Stimulated activated CD4-positive, alpha-beta T cell treated with anti-CD3 and anti-CD28 coated beads, Interleukin-1b, Interleukin-23, amount 100 ng/mL, for 4 hours (primary cell): Measurements from ENCODE around the gene CDH5.
"Not testable (repeated sequence)": the region's sequence is repeated elsewhere in the genome, so short reads cannot be mapped to it uniquely, and the experiment has no call there.

Source experiments
- DNase-seq, 2 donors: peaks; one replicate each; pipeline ENCODE4 v3.0.0-alpha.2; 2020; ENCODE audit warnings: low read depth in 2 of 2

CDH5 gene

DNA sequence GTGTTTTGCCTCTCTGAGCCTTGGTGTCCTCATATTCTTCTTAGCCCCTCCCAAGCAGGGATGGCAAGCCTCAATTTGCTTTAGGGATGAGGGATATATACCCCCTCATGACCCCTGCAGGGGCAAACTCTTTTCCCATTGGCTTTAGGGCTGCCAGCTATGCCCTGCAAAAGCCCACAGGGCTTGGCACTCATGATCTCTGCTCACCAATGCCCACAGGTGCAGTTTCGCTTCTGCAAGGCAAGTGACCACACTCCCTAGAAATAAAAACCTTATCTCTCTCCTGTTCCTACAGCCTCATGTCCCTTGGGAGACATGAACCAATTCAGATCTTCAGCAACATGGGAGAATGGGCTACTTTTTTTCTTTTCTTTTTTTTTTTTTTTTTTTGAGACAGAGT, 69.4 kb downstream of the CDH5 start:
- DNase-seq, result no peak

GRCh38 chr16:66437391-66437945, 71.0 kb downstream of the CDH5 start:
- no peak for DNase-seq

GRCh38 chr16:66438536-66438935, 72.0 kb downstream of the CDH5 start:
- DNase-seq, result no peak

DNA sequence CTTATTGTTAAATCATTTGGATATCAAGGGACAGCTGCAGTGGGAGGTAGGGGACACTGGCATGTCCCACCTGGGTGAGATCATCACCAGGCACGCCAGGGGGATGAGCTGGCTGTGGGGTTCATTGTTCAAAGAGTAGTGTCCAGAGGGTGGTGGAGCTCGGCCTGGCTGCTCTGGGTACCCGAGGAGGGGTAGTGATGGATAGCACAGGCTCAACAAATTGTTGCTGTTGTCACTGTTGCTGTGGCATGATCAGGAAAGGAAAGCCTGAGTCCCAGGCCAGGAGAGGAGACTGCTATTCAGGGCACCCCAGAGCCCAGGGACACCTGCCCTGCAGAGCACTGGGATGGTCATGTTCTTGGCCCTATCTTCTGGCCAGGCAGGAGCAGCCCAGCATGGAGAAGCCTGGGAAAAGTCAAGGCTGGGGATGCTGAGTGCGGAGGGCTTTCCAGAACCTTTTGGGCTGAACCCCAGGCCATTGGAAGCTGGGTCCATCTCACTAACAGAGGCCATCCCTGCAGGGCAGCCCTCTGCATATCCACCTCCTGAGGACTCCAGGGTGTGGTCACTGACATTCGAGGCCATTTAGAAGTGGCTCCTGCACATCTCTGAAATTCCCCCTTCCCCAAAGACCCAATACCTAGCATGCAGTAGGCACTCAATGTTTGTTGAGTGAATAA, 72.7 kb downstream of the CDH5 start:
- no peak for DNase-seq

- no peak for DNase-seq
Observed at GRCh38 chr16:66440271-66440802, 73.8 kb downstream of the CDH5 start.

GRCh38 chr16:66440970-66441369, 74.5 kb downstream of the CDH5 start:
- DNase-seq, result no peak

DNA sequence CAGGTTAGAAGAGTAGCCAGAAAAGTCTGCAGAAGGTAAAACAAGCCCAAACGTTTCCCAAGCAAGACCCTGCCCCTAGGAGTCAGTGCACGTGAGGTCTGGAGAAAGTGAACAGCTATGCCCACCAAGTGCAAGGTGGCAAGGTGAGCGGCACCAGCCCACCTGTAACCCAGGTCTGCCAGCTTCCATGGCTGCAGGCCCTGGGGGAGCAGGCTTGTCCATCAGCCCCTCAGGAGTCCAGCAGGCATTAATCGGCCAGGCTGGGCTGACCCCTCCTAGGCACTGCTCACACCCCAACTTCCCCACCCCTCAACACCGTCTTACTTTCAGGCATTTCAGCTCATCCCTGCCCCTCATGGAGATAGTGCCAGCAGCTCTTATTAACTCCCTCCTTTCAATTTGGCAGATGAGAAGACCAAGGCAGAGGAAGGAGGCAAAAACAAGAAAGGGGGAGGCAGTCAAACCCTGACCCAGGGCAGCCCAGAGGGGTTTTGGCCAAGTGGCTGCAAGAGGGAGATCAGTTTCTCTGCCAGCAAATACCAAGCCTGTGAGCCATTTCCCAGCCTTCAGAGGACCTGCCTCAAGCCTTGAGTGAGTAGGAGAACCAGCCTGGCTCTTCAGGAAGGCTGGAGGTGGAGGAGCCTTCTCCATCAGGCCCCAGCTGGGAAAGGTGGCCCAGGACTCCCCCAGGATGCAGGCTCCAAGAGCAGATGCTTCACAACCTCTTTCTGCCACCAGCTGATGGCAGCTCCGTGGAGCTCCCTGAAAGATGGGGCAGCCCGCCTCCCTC, 75.3 kb downstream of the CDH5 start:
- DNase-seq, result no peak

GRCh38 chr16:66442502-66443268, 76.2 kb downstream of the CDH5 start:
- no peak for DNase-seq

DNA sequence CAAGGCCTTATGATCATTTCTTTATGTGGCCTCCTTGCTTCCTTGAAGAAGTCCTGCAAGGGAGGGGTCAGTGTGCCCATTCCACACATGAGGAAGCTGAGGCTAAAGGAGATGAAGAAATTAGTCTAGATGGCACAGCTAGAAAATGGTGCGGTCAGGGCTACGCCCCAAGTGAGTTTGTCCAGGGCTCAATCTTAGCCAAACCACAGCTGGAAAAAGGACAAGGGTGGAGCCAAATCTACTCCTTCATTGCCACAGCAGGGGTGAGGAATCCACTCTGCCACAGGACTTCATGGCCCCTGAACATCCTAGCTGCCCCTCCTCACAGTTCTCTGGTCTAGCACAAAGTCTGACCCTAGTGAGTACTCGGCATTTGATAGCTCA, 76.8 kb downstream of the CDH5 start:
- DNase-seq, result no peak

GRCh38 chr16:66444049-66444481, 77.6 kb downstream of the CDH5 start:
- no peak for DNase-seq

DNA sequence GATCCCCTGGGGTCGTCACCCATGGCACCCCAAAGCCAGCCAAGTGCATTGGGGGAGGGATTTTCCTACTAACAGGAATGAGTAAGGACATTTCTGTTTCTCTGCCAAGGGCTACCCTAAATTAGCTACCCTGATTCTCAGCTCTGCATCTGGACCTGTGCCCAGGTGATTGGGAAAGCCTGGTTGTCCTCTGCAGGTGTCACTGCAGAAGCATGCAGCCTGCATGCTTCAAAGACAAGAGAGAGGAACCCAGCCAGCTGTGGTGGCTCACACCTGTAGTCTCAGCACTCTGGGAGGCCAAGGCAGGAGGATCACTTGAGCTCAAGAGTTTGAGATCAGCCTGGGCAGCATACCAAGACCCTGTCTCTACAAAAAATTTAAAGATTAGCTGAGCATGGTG, 80.2 kb downstream of the CDH5 start:
- DNase-seq, result no peak

- no peak for DNase-seq
Observed at GRCh38 chr16:66447491-66447890, 81.0 kb downstream of the CDH5 start.

GRCh38 chr16:66451548-66451947, 85.1 kb downstream of the CDH5 start:
- no peak for DNase-seq

- not testable (repeated sequence) for DNase-seq
Observed at GRCh38 chr16:66453230-66453629, 86.7 kb downstream of the CDH5 start.
